PC-3 (cell line): ENCODE results near the gene MAPKAP1. TPM values are rescaled to one million over a fixed set of nuclear protein-coding genes. Genes with fewer than 3 reads are reported as not detected.
"Not testable (repeated sequence)": the region's sequence is repeated elsewhere in the genome, so short reads cannot be mapped to it uniquely, and the experiment has no call there.

Source experiments
- ATAC-seq: fragments of 200-7000 bp; cut with Tn5 transposase; 2 replicates; pipeline ENCODE4 v1.9.1; 2020; ENCODE audit warnings: mild to moderate bottlenecking, moderate library complexity
- BruUV-seq: library from RNA; stranded (reverse); fragments of 400-500 nt; replicated peaks from 2 replicates; lab custom pipeline; 2021; lab: Mats Ljungman, UMichigan
- CTCF ChIA-PET: fragments of 300-600 bp; sonication (Branson Sonifier 250); formaldehyde crosslinking; loops from one replicate; lab custom pipeline; 2022; ENCODE audit warnings: antibody characterized with exemption; lab: Charles Lee
- POLR2A ChIA-PET: fragments of 300-600 bp; sonication (Branson Sonifier 250); formaldehyde crosslinking; loops from one replicate; lab custom pipeline; 2022; ENCODE audit warnings: antibody characterized with exemption; ENCODE audit not compliant: unreplicated experiment; lab: Charles Lee
- DNase-seq: peaks from one replicate; pipeline ENCODE4 v3.0.0-alpha.2; 2015
- H2AFZ ChIP-seq: fragments of 300-600 bp; sonication (generic); 2 replicates; pipeline ENCODE4 v1.6.0; 2016; ENCODE audit warnings: antibody characterized with exemption, low read length
- H3F3A ChIP-seq: fragments of 300-600 bp; sonication (generic); one replicate; pipeline ENCODE4 v1.6.0; 2017; ENCODE audit warnings: antibody characterized with exemption, low read length, control low read depth, mild to moderate bottlenecking; ENCODE audit not compliant: unreplicated experiment
- H3K27ac ChIP-seq: fragments of 300-600 bp; sonication (generic); 2 replicates; pipeline ENCODE4 v1.5.1; 2016; ENCODE audit warnings: mild to moderate bottlenecking, low read length
- H3K27me3 ChIP-seq: fragments of 300-600 bp; sonication (generic); 2 replicates; pipeline ENCODE4 v1.6.1; 2016; ENCODE audit warnings: low read length, mixed read lengths
- H3K36me3 ChIP-seq: fragments of 300-600 bp; sonication (generic); 2 replicates; pipeline ENCODE4 v1.6.1; 2016; ENCODE audit warnings: low read depth, mixed run types, low read length, mixed read lengths
- H3K4me1 ChIP-seq: fragments of 300-600 bp; sonication (generic); 2 replicates; pipeline ENCODE4 v1.5.1; 2016; ENCODE audit warnings: low read length; ENCODE audit not compliant: insufficient read depth
- H3K4me2 ChIP-seq: fragments of 300-600 bp; sonication (generic); 2 replicates; pipeline ENCODE4 v1.6.0; 2016; ENCODE audit warnings: low read length
- H3K4me3 ChIP-seq: fragments of 300-600 bp; sonication (generic); 2 replicates; pipeline ENCODE4 v1.5.1; 2016; ENCODE audit warnings: mild to moderate bottlenecking, low read length, mixed read lengths
- H3K79me2 ChIP-seq: fragments of 300-600 bp; sonication (generic); 2 replicates; pipeline ENCODE4 v1.6.1; 2017; ENCODE audit warnings: low read length, mixed read lengths
- H3K9ac ChIP-seq: fragments of 300-600 bp; sonication (generic); 2 replicates; pipeline ENCODE4 v1.6.0; 2016; ENCODE audit warnings: mild to moderate bottlenecking, low read length
- H3K9me2 ChIP-seq: fragments of 300-600 bp; sonication (generic); replicated peaks from 2 replicates; pipeline ENCODE4 v1.6.1; 2016; ENCODE audit warnings: mixed run types, low read length, mixed read lengths
- H3K9me3 ChIP-seq: fragments of 300-600 bp; sonication (generic); 2 replicates; pipeline ENCODE4 v1.6.1; 2016; ENCODE audit warnings: low read length, mixed read lengths
- H4K20me1 ChIP-seq: fragments of 300-600 bp; sonication (generic); 2 replicates; pipeline ENCODE4 v1.6.1; 2016; ENCODE audit warnings: low read length, mixed read lengths
- EZH2 ChIP-seq: fragments of 300-600 bp; sonication (generic); IDR thresholded peaks from one replicate; pipeline ENCODE4 v1.6.1; 2017; ENCODE audit warnings: antibody characterized with exemption, mild to moderate bottlenecking, low read length; ENCODE audit not compliant: unreplicated experiment
- EZH2phosphoT487 ChIP-seq: fragments of 300-600 bp; sonication (generic); IDR thresholded peaks from 2 replicates; pipeline ENCODE4 v1.6.1; 2018; ENCODE audit warnings: mild to moderate bottlenecking, antibody characterized with exemption, low read length, borderline replicate concordance
- intact Hi-C: fragments of 100-400 bp; cut with micrococcal nuclease; formaldehyde crosslinking; loops from 2 replicates; pipeline ENCODE4 v1.9.0; 2023
- total RNA-seq: library from RNA; depleted of rRNA; stranded (reverse); fragments of >200 nt; gene quantifications from 2 replicates; pipeline ENCODE4 v1.2.3, GENCODE V29; 2014
- TF ChIP-seq, protein P1 (sequence below): fragments of 300-600 bp; sonication (generic); conservative IDR thresholded peaks from 2 replicates; pipeline ENCODE4 v1.5.1; 2017; ENCODE audit warnings: antibody characterized with exemption, low read depth, mild to moderate bottlenecking, low read length

The MAPKAP1 gene
- total RNA-seq, 1 experiment from 2014 or later: 128 TPM

DNA sequence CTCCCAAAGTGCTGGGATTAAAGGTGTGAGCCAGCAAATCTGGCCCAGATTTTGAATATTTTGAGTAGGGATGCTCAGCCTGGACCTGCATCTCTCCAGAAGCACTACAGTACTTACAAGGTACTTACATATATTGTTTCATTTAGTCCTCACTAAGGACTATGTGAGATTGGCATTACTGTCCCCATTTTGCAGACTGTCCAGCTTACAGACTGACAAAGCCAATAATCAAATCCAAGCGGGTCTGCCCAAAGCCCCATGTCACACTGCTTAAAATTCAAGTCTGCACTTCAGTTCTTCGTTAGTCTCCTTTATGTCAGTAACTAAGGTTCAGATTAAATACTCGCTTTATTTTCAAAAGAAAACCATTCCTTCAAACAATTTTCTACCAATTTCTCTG, 7.1 kb downstream of the MAPKAP1 start:
- no TSS peak for BruUV-seq
- Histone ChIP-seq H3K27me3 (no peaks in the 10 kb centered on the region), H3K27ac (no peak overlapping the region), H3K4me2 (no peak overlapping the region), H3K9me2 (no peaks in the 10 kb centered on the region), H3K9ac (no peak overlapping the region), H3K4me1 (peaks cover under 1% of the 10 kb centered on the region; the same call in 1 of the 2 replicates), H3K36me3 (no peaks in the 10 kb centered on the region), H3K4me3 (no peak overlapping the region), H3F3A (no peaks in the 10 kb centered on the region), H3K79me2 (peaks cover 87% of the 10 kb centered on the region), H2AFZ (no peak overlapping the region), H3K9me3 (no peaks in the 10 kb centered on the region), H4K20me1 (no peaks in the 10 kb centered on the region)
- TF ChIP-seq, protein P1, sequence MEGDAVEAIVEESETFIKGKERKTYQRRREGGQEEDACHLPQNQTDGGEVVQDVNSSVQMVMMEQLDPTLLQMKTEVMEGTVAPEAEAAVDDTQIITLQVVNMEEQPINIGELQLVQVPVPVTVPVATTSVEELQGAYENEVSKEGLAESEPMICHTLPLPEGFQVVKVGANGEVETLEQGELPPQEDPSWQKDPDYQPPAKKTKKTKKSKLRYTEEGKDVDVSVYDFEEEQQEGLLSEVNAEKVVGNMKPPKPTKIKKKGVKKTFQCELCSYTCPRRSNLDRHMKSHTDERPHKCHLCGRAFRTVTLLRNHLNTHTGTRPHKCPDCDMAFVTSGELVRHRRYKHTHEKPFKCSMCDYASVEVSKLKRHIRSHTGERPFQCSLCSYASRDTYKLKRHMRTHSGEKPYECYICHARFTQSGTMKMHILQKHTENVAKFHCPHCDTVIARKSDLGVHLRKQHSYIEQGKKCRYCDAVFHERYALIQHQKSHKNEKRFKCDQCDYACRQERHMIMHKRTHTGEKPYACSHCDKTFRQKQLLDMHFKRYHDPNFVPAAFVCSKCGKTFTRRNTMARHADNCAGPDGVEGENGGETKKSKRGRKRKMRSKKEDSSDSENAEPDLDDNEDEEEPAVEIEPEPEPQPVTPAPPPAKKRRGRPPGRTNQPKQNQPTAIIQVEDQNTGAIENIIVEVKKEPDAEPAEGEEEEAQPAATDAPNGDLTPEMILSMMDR: no peak
- TF ChIP-seq EZH2phosphoT487 (no peak), EZH2 (no peak)
- ChIA-PET CTCF (no interaction called here), POLR2A (no interaction called here)
- intact Hi-C loops: no loop called here
- no peak for ATAC-seq
- no peak for DNase-seq

DNA sequence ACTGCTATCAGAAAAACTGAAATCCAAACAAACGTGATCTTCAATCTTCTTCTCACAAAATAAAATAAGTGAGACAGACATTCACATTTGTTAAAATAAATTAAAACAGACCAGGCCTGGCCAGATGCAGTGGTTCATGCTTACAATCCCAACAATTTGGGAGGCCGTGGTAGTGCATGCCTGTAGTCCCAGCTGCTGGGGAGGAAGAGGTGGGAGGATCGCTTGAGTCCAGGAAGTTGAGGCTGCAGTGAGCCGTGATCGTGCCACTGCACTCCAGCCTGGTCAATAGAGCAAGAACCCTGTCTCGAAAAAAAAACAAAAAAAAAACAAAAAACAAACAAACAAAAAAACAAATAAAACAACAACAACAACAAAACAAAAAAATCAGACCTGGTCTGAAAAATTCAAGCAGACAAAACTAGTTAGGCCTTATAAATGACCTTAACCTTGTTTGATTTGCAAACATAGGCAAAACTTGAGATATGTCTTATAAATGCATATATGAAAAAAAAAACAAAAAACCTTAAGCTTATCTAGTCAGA, 10.8 kb downstream of the MAPKAP1 start:
- no peak for ATAC-seq
- peaks cover 74% of the 10 kb centered on the region for H3K79me2 ChIP-seq
- no peak overlapping the region for H3K4me2 ChIP-seq
- BruUV-seq: no TSS peak
- no peak for TF ChIP-seq EZH2phosphoT487
- H2AFZ ChIP-seq: no peak overlapping the region
- H3K36me3 ChIP-seq: no peaks in the 10 kb centered on the region
- no peaks in the 10 kb centered on the region for H3K9me3 ChIP-seq
- H3K9me2 ChIP-seq: no peaks in the 10 kb centered on the region
- no peaks in the 10 kb centered on the region for H3K27me3 ChIP-seq
- no peaks in the 10 kb centered on the region for H3F3A ChIP-seq
- DNase-seq: no peak
- ChIA-PET CTCF (no interaction called here), POLR2A (no interaction called here)
- H3K27ac ChIP-seq: no peak overlapping the region
- no peaks in the 10 kb centered on the region for H4K20me1 ChIP-seq
- H3K4me1 ChIP-seq: no peaks in the 10 kb centered on the region
- intact Hi-C loops: no loop called here
- H3K4me3 ChIP-seq: no peak overlapping the region
- H3K9ac ChIP-seq: no peak overlapping the region

DNA sequence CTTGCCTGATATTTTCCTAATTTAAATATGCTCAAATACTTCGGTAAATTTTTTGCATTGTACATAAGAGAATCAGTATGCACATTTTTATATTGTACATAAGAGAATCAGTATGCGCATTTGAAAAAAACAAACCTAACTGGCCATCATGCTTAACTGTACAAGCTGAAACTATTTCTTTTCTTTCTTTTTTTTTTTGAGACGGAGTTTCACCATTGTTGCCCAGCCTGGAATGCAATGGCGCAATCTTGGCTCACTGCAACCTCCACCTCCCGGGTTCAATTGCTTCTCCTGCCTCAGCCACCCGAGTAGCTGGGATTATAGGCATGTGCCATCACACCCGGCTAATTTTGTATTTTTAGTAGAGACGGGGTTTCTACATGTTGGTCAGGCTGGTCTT, 11.5 kb downstream of the MAPKAP1 start:
- BruUV-seq, H3F3A ChIP-seq, H3K4me1 ChIP-seq, H2AFZ ChIP-seq, H4K20me1 ChIP-seq, CTCF ChIA-PET, H3K36me3 ChIP-seq, ATAC-seq, H3K4me3 ChIP-seq, H3K9ac ChIP-seq, POLR2A ChIA-PET, H3K9me2 ChIP-seq, H3K27ac ChIP-seq, DNase-seq, H3K27me3 ChIP-seq, intact Hi-C loops, H3K4me2 ChIP-seq, H3K9me3 ChIP-seq: not testable (repeated sequence)
- H3K79me2 ChIP-seq: peaks cover 70% of the 10 kb centered on the region

- no peaks in the 10 kb centered on the region for H3K9me2 ChIP-seq
- no TSS peak for BruUV-seq
- ChIA-PET POLR2A (no interaction called here), CTCF (no interaction called here)
- no peak overlapping the region for H3K27ac ChIP-seq
- H3K4me2 ChIP-seq: no peak overlapping the region
- no peak overlapping the region for H3K9ac ChIP-seq
- H3F3A ChIP-seq: no peaks in the 10 kb centered on the region
- H2AFZ ChIP-seq: no peak overlapping the region
- no peaks in the 10 kb centered on the region for H3K27me3 ChIP-seq
- no peak for ATAC-seq
- no peaks in the 10 kb centered on the region for H3K4me1 ChIP-seq
- no peaks in the 10 kb centered on the region for H3K9me3 ChIP-seq
- no peak for DNase-seq
- TF ChIP-seq, protein P1: no peak
- no peak for TF ChIP-seq EZH2phosphoT487
- no peak for TF ChIP-seq EZH2
- peaks cover 69% of the 10 kb centered on the region for H3K79me2 ChIP-seq
- no peak overlapping the region for H3K4me3 ChIP-seq
- intact Hi-C loops: no loop called here
- H4K20me1 ChIP-seq: no peaks in the 10 kb centered on the region
- H3K36me3 ChIP-seq: no peaks in the 10 kb centered on the region
Observed at GRCh38 chr9:125694478-125694877, 12.5 kb downstream of the MAPKAP1 start.

DNA sequence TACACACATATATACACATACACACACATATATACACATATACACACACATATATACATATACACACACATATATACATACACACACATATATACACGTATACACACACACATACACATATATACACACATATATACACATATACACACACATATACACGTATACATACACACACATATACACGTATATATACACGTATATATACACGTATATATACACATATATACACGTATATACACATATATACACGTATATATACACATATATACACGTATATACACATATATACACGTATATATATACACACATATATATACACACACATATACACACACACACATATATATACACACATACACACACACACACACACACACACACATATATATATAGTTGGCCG, 13.5 kb downstream of the MAPKAP1 start:
- CTCF ChIA-PET, H3K9me3 ChIP-seq, H2AFZ ChIP-seq, H3K36me3 ChIP-seq, BruUV-seq, H3F3A ChIP-seq, DNase-seq, H4K20me1 ChIP-seq, H3K4me2 ChIP-seq, ATAC-seq, intact Hi-C loops, H3K9me2 ChIP-seq, H3K9ac ChIP-seq, H3K27me3 ChIP-seq, POLR2A ChIA-PET, H3K4me1 ChIP-seq, H3K27ac ChIP-seq, H3K4me3 ChIP-seq: not testable (repeated sequence)
- H3K79me2 ChIP-seq: peaks cover 63% of the 10 kb centered on the region
